ENCODE measurements around the gene TFF1.

DNA sequence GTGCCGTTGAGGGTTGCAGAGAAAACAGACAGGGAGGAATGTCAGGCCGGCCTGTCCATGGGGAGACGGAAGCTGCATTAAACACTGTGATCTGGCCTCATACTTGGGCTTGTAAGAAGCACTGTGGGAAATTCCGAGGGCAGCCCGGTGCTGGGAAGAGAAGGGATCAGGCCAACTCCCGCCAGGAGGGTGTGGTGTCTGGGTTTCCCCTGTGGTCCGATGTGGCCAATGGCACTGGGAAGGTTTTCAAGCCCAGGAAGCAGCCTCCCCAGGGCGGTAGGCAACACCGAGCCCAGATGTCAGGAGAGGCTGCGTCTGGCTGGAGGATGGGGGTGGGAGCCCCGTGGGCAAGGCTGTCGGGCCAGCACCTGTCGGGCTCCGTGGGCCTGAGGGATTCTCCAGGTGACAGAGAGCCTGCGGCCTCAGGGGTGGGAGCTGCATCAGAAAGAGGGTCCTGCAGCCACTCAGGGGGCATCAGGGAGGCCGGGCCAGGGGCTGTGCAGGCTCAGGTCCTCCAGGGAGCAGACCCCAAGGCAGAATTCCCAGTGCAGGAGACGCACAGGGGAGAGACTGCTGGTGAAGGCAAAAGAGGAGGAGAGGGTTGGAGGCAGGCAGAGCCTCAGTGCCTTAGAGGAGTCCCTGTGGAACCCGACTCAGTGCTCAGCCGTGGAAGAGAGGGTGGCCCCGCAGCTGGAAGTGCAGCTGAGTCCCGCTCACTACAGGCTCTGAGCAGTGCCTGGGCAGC, 45.7 kb upstream of the TFF1 start:
- no peak for TF ChIP-seq CTCF (IDR thresholded peaks at IDR 0.05; ENCODE audit: low read depth, low read length)
- no peak for TF ChIP-seq EZH2phosphoT487 (IDR thresholded peaks at IDR 0.05; ENCODE audit: low read depth)

Data from OCI-LY3 (cell line).